Activated naive CD4-positive, alpha-beta T cell treated with anti-CD3 and anti-CD28 coated beads, Interleukin-2, amount 10 ng/mL, durations not matched to agents 7 days and 5 days (primary cell): ENCODE measurements around the gene CTSK.
A peak's percentile ranks its signal among the peaks of the same experiment; 100 is the strongest.
"Not testable (repeated sequence)": the region's sequence is repeated elsewhere in the genome, so short reads cannot be mapped to it uniquely, and the experiment has no call there.

Experiments
- CTCF ChIA-PET: fragments of 350-600 bp; sonication (Branson Sonifier 250); formaldehyde crosslinking; loops from one replicate; lab custom pipeline; 2021; ENCODE audit warnings: antibody characterized with exemption; lab: Charles Lee
- DNase-seq: peaks from one replicate; pipeline ENCODE4 v3.0.0-alpha.2; 2020
- H3K27ac Mint-ChIP-seq: one replicate; pipeline ENCODE4 v1.8.0; 2021; ENCODE audit warnings: mild to moderate bottlenecking, moderate library complexity, mixed read lengths
- H3K27me3 Mint-ChIP-seq: one replicate; pipeline ENCODE4 v1.8.0; 2021; ENCODE audit warnings: mild to moderate bottlenecking, mixed read lengths
- H3K36me3 Mint-ChIP-seq: one replicate; pipeline ENCODE4 v1.8.0; 2021; ENCODE audit warnings: mixed read lengths
- H3K4me1 Mint-ChIP-seq: one replicate; pipeline ENCODE4 v1.8.0; 2021; ENCODE audit warnings: mixed read lengths
- H3K4me3 Mint-ChIP-seq: one replicate; pipeline ENCODE4 v1.8.0; 2021; ENCODE audit warnings: mild to moderate bottlenecking, moderate library complexity, mixed read lengths
- H3K9me3 Mint-ChIP-seq: one replicate; pipeline ENCODE4 v1.8.0; 2021; ENCODE audit warnings: mixed read lengths

The CTSK gene

GRCh38 chr1:150808121-150808520, at the start of gene CTSK:
TSS of gene CTSK (minus strand) at chr1:150808260. CDS start at chr1:150806805, 1,455 bp downstream.
- no peak for DNase-seq
- Mint-ChIP-seq H3K4me3 (peak within 1 kb of the TSS; percentile 3), H3K27ac (no peak within 1 kb of the TSS), H3K9me3 (no peaks in the 10 kb centered on the region), H3K36me3 (peaks cover 7% of the 10 kb centered on the region), H3K27me3 (no peaks in the 10 kb centered on the region), H3K4me1 (peaks cover 21% of the 10 kb centered on the region)
- CTCF ChIA-PET, result interaction anchor here (0.8 kb wide), 1 partner anchor 247 kb away, joined by 5 read pairs; no protein-coding TSS in a partner anchor

GRCh38 chr1:150852734-150853133, 44.7 kb upstream of the CTSK start:
- H3K27ac Mint-ChIP-seq, CTCF ChIA-PET, DNase-seq, H3K4me3 Mint-ChIP-seq, H3K9me3 Mint-ChIP-seq, H3K27me3 Mint-ChIP-seq, H3K4me1 Mint-ChIP-seq: not testable (repeated sequence)
- peaks cover 51% of the 10 kb centered on the region for H3K36me3 Mint-ChIP-seq

GRCh38 chr1:150850801-150851362, 42.8 kb upstream of the CTSK start:
- H3K27ac Mint-ChIP-seq, CTCF ChIA-PET, H3K4me3 Mint-ChIP-seq, DNase-seq, H3K27me3 Mint-ChIP-seq, H3K9me3 Mint-ChIP-seq: not testable (repeated sequence)
- Mint-ChIP-seq H3K4me1 (peaks cover 11% of the 10 kb centered on the region), H3K36me3 (peaks cover 60% of the 10 kb centered on the region)

- peaks cover 43% of the 10 kb centered on the region for H3K36me3 Mint-ChIP-seq
- no peaks in the 10 kb centered on the region for H3K9me3 Mint-ChIP-seq
- no peaks in the 10 kb centered on the region for H3K27me3 Mint-ChIP-seq
- no peak overlapping the region for H3K27ac Mint-ChIP-seq
- peaks cover 28% of the 10 kb centered on the region for H3K4me1 Mint-ChIP-seq
- no peak overlapping the region for H3K4me3 Mint-ChIP-seq
- DNase-seq, result no peak
- CTCF ChIA-PET, result interaction anchor here (0.6 kb wide), 1 partner anchor 253 kb away, joined by 3 read pairs; no protein-coding TSS in a partner anchor
Observed at GRCh38 chr1:150846473-150847146, 38.5 kb upstream of the CTSK start.

GRCh38 chr1:150843474-150843873, 35.4 kb upstream of the CTSK start:
- H3K27me3 Mint-ChIP-seq, result no peaks in the 10 kb centered on the region
- H3K27ac Mint-ChIP-seq, result no peak overlapping the region
- no peak for DNase-seq
- H3K4me3 Mint-ChIP-seq, result no peak overlapping the region
- peaks cover 53% of the 10 kb centered on the region for H3K36me3 Mint-ChIP-seq
- H3K9me3 Mint-ChIP-seq, result no peaks in the 10 kb centered on the region
- H3K4me1 Mint-ChIP-seq, result peaks cover 59% of the 10 kb centered on the region
- CTCF ChIA-PET, result interaction anchor here (1.8 kb wide), 1 partner anchor 283 kb away, joined by 5 read pairs; no protein-coding TSS in a partner anchor

- H3K27ac Mint-ChIP-seq, result no peak overlapping the region
- CTCF ChIA-PET, result no interaction called here
Observed at GRCh38 chr1:150842964-150843363, 34.9 kb upstream of the CTSK start.

GRCh38 chr1:150842343-150842742, 34.3 kb upstream of the CTSK start:
- H3K27ac Mint-ChIP-seq, result peak overlapping the region; percentile 76
- DNase-seq, result no peak
- H3K9me3 Mint-ChIP-seq, result no peaks in the 10 kb centered on the region
- H3K36me3 Mint-ChIP-seq, result peaks cover 52% of the 10 kb centered on the region
- H3K27me3 Mint-ChIP-seq, result no peaks in the 10 kb centered on the region
- CTCF ChIA-PET, result interaction anchor here (1.3 kb wide), 1 partner anchor 80 kb away, joined by 3 read pairs; no protein-coding TSS in a partner anchor
- H3K4me1 Mint-ChIP-seq, result peaks cover 56% of the 10 kb centered on the region
- H3K4me3 Mint-ChIP-seq, result no peak overlapping the region

More at GRCh38 chr1:150842964-150843363, 34.9 kb upstream of the CTSK start:
- no peak overlapping the region for H3K4me3 Mint-ChIP-seq
- peaks cover 53% of the 10 kb centered on the region for H3K36me3 Mint-ChIP-seq
- H3K27me3 Mint-ChIP-seq, result no peaks in the 10 kb centered on the region
- H3K4me1 Mint-ChIP-seq, result peaks cover 60% of the 10 kb centered on the region
- no peak for DNase-seq
- no peaks in the 10 kb centered on the region for H3K9me3 Mint-ChIP-seq

GRCh38 chr1:150841626-150842025, 33.6 kb upstream of the CTSK start:
- H3K27ac Mint-ChIP-seq, result peak overlapping the region; percentile 76
- H3K4me3 Mint-ChIP-seq, result peak overlapping the region; percentile 13
- peaks cover 52% of the 10 kb centered on the region for H3K36me3 Mint-ChIP-seq
- no peaks in the 10 kb centered on the region for H3K9me3 Mint-ChIP-seq
- H3K4me1 Mint-ChIP-seq, result peaks cover 53% of the 10 kb centered on the region
- no peak for DNase-seq
- CTCF ChIA-PET, result interaction anchor here (1.3 kb wide), 1 partner anchor 80 kb away, joined by 3 read pairs; no protein-coding TSS in a partner anchor
- H3K27me3 Mint-ChIP-seq, result no peaks in the 10 kb centered on the region

GRCh38 chr1:150840850-150841249, 32.8 kb upstream of the CTSK start:
- DNase-seq, H3K9me3 Mint-ChIP-seq, H3K27me3 Mint-ChIP-seq, CTCF ChIA-PET, H3K4me3 Mint-ChIP-seq: not testable (repeated sequence)
- H3K27ac Mint-ChIP-seq, result peak overlapping the region; percentile 35
- peaks cover 51% of the 10 kb centered on the region for H3K4me1 Mint-ChIP-seq
- peaks cover 51% of the 10 kb centered on the region for H3K36me3 Mint-ChIP-seq

- DNase-seq, result no peak
- Mint-ChIP-seq H3K9me3 (no peaks in the 10 kb centered on the region), H3K27ac (no peak overlapping the region), H3K4me1 (peaks cover 28% of the 10 kb centered on the region), H3K27me3 (no peaks in the 10 kb centered on the region), H3K36me3 (peaks cover 70% of the 10 kb centered on the region), H3K4me3 (no peak overlapping the region)
- CTCF ChIA-PET, result no interaction called here
Observed at GRCh38 chr1:150836129-150836773, 28.2 kb upstream of the CTSK start.

- H3K9me3 Mint-ChIP-seq, H3K4me3 Mint-ChIP-seq, H3K27me3 Mint-ChIP-seq, CTCF ChIA-PET, H3K27ac Mint-ChIP-seq, H3K4me1 Mint-ChIP-seq, DNase-seq: not testable (repeated sequence)
- peaks cover 77% of the 10 kb centered on the region for H3K36me3 Mint-ChIP-seq
Observed at GRCh38 chr1:150833961-150834360, 25.9 kb upstream of the CTSK start.

- CTCF ChIA-PET, result no interaction called here
- Mint-ChIP-seq H3K27ac (no peak overlapping the region), H3K4me3 (no peak overlapping the region), H3K4me1 (no peaks in the 10 kb centered on the region), H3K9me3 (no peaks in the 10 kb centered on the region), H3K36me3 (peaks cover 78% of the 10 kb centered on the region), H3K27me3 (no peaks in the 10 kb centered on the region)
- DNase-seq, result no peak
Observed at GRCh38 chr1:150832597-150832996, 24.5 kb upstream of the CTSK start.

- H3K36me3 Mint-ChIP-seq, result peaks cover 70% of the 10 kb centered on the region
- H3K27me3 Mint-ChIP-seq, result no peaks in the 10 kb centered on the region
- H3K4me1 Mint-ChIP-seq, result no peaks in the 10 kb centered on the region
- CTCF ChIA-PET, result no interaction called here
- no peak for DNase-seq
- H3K27ac Mint-ChIP-seq, result no peak overlapping the region
- no peak overlapping the region for H3K4me3 Mint-ChIP-seq
- H3K9me3 Mint-ChIP-seq, result no peaks in the 10 kb centered on the region
Observed at GRCh38 chr1:150829751-150830150, 21.7 kb upstream of the CTSK start.

GRCh38 chr1:150826299-150826698, 18.2 kb upstream of the CTSK start:
- Mint-ChIP-seq H3K27ac (no peak overlapping the region), H3K36me3 (peaks cover 60% of the 10 kb centered on the region), H3K4me3 (no peak overlapping the region), H3K4me1 (no peaks in the 10 kb centered on the region), H3K9me3 (no peaks in the 10 kb centered on the region), H3K27me3 (no peaks in the 10 kb centered on the region)
- DNase-seq, result no peak
- CTCF ChIA-PET, result no interaction called here
